Ascending aorta (tissue), 2 donors: ENCODE results near the gene ZIC4. TPM values are rescaled to one million over a fixed set of nuclear protein-coding genes. Genes with fewer than 3 reads are reported as not detected.

Experiments
- DNase-seq, 2 donors: peaks; one replicate each; pipeline ENCODE4 v3.0.0-alpha.2; 2019; ENCODE audit warnings: low spot score in 2 of 2
- H3K27ac ChIP-seq, 2 donors: fragments of 200-600 bp; sonication (generic); one replicate each; pipeline ENCODE4 v1.5.1; 2016 to 2017; ENCODE audit warnings: mild to moderate bottlenecking in 1 of 2
- H3K27me3 ChIP-seq: fragments of 200-600 bp; sonication (generic); one replicate; pipeline ENCODE4 v1.5.1; 2017
- H3K36me3 ChIP-seq, 2 donors: fragments of 200-600 bp; sonication (generic); one replicate each; pipeline ENCODE4 v1.5.1; 2016
- H3K4me1 ChIP-seq, 2 donors: fragments of 200-600 bp; sonication (generic); one replicate each; pipeline ENCODE4 v1.5.1; 2016 to 2017; ENCODE audit warnings: mild to moderate bottlenecking in 1 of 2
- H3K4me3 ChIP-seq, 2 donors: fragments of 200-600 bp; sonication (generic); one replicate each; pipeline ENCODE4 v1.5.1; 2016 to 2017; ENCODE audit warnings: mild to moderate bottlenecking in 1 of 2
- H3K9me3 ChIP-seq, 2 donors: fragments of 200-600 bp; sonication (generic); one replicate each; pipeline ENCODE4 v1.5.1; 2016
- intact Hi-C: fragments of 100-400 bp; cut with DNase I; formaldehyde crosslinking; loops from one replicate; pipeline ENCODE4 v1.15.1; 2023
- total RNA-seq: library from RNA; depleted of rRNA; stranded (reverse); fragments of >200 nt; gene quantifications from one replicate; pipeline ENCODE4 v1.1.0, GENCODE V29; 2016
- TF ChIP-seq, protein P1 (sequence below), 3 experiments: fragments of 200-600 bp in 2 of 3; fragments of 450-650 bp in 1 of 3; sonication (generic) in 2 of 3; IDR thresholded peaks; one replicate each; pipeline ENCODE4 v1.5.1; 2016 to 2019; ENCODE audit warnings: antibody characterized with exemption in 3 of 3, mild to moderate bottlenecking in 1 of 3, moderate library complexity in 1 of 3

The ZIC4 gene
- total RNA-seq, 1 donor from 2014 or later, result not detected

DNA sequence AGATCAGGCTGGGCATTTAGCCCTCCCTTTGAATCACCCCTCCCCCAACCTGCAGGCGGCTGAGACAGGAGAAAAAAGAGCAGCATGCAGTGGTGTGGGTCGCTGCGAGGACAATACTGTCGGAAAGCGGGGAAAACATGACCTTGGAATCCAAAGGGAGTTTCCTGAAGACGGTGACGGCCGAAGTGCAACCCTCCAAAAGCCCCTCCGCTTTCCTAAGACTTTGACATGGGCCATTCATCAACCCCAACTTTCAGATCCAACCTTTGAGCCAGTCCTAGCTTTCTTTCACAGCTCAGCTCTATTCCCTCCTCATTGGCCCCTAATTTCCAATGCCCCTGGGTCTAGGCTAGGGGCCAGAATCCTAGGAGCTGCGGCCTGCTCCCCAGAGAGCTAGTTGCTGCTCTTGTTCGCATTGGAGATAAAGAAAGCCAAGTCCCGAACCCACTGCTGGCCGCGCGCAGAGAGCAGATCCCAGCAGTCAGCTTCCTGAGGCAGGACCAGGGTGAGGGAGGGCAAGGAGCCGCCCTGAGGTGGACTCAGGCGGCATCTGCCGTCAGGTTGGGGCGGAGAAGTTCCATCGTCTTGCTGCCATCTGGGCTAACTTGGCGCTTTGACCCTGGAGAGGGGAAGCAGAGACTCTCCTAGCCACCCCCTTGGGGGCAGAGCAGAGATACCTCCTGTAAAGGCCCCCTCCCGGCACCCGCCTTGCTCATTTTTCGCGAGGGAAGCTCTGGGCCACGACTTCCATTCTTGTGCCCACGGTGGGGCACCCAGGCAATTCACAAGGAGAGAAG lies 914 bp downstream of the ZIC4 start:
- H3K4me1 ChIP-seq, result peaks cover 5 to 9% of the 10 kb centered on the region in 2 donors
- intact Hi-C loops, result no loop called here
- peaks cover 40% of the 10 kb centered on the region for H3K27me3 ChIP-seq
- no peak for DNase-seq
- TF ChIP-seq, protein P1, sequence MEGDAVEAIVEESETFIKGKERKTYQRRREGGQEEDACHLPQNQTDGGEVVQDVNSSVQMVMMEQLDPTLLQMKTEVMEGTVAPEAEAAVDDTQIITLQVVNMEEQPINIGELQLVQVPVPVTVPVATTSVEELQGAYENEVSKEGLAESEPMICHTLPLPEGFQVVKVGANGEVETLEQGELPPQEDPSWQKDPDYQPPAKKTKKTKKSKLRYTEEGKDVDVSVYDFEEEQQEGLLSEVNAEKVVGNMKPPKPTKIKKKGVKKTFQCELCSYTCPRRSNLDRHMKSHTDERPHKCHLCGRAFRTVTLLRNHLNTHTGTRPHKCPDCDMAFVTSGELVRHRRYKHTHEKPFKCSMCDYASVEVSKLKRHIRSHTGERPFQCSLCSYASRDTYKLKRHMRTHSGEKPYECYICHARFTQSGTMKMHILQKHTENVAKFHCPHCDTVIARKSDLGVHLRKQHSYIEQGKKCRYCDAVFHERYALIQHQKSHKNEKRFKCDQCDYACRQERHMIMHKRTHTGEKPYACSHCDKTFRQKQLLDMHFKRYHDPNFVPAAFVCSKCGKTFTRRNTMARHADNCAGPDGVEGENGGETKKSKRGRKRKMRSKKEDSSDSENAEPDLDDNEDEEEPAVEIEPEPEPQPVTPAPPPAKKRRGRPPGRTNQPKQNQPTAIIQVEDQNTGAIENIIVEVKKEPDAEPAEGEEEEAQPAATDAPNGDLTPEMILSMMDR (IDR thresholded peaks at IDR 0.05), result no peak
- no peak overlapping the region for H3K4me3 ChIP-seq
- no peaks in the 10 kb centered on the region for H3K36me3 ChIP-seq
- no peak overlapping the region for H3K27ac ChIP-seq
- H3K9me3 ChIP-seq, result no peaks in the 10 kb centered on the region

DNA sequence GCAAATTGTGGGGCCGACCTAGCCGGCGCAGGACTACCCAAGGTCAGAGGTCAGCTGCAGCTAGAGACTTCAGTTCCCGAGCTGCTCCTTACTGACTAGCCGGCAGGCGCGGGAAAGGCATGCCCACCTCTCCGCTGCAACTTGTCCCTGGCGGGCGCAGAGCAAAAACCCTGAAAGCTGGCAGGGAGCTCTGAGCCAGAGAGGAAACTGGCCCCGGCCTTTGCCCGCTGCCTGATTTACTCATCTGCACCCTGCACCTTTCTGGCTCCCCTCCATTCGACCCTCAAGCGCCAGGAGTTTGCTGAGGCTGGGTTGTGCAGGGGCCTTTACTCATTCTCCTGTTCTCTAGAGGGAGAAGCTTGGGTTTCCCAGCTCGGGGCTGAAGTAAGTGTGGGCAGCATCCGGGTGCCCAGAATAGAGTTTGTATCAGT lies 1.5 kb downstream of the ZIC4 start:
- intact Hi-C loops, result no loop called here
- Histone ChIP-seq H3K4me3 (no peak overlapping the region), H3K27ac (no peak overlapping the region), H3K4me1 (peaks cover 0 to 3% of the 10 kb centered on the region in 2 donors), H3K9me3 (no peaks in the 10 kb centered on the region), H3K36me3 (no peaks in the 10 kb centered on the region), H3K27me3 (peaks cover 34% of the 10 kb centered on the region)
- DNase-seq, result no peak
- TF ChIP-seq, protein P1 (IDR thresholded peaks at IDR 0.05), result no peak

DNA sequence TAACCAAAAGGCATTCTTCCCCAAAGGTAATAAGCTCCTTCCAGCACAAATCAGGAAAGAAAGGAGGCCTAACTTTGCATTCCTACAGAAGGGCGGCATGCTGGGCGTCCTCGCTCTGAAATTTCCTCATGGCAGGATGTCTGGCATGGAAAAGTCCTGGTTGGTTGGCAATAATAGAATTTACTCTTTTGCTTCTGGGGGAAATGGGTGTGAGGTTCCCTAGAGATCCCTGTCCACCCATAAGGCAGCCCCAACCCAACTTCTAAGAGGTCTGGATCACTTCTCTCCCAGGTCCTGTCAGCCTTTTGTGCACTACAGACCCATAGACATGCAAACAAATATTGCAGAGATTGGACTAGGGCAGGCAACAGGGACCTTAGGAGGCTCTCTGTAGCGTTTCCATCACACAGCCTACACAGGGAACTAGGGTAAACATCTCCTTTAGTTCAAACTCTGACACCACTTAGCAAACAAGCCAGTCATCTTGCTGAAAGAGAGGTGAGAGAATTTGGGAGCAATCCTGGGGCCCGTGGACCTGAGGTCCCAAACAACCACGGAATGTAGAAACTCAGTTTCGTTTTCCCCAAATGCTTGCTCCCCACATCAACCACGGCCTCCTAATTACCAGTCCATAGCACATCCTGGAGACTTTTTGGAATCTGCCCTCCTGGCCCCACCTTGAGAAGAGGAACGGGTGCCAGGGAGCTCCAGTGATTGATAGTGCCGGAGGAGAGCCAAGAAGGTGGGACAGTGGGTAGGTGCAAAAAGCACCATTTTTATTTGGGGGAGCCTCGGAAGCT lies 2.1 kb downstream of the ZIC4 start:
- H3K4me3 ChIP-seq, result no peak overlapping the region
- no peak overlapping the region for H3K27ac ChIP-seq
- no peaks in the 10 kb centered on the region for H3K9me3 ChIP-seq
- intact Hi-C loops, result no loop called here
- H3K4me1 ChIP-seq, result no peaks in the 10 kb centered on the region
- TF ChIP-seq, protein P1 (IDR thresholded peaks at IDR 0.05), result no peak
- no peak for DNase-seq
- peaks cover 29% of the 10 kb centered on the region for H3K27me3 ChIP-seq
- no peaks in the 10 kb centered on the region for H3K36me3 ChIP-seq

DNA sequence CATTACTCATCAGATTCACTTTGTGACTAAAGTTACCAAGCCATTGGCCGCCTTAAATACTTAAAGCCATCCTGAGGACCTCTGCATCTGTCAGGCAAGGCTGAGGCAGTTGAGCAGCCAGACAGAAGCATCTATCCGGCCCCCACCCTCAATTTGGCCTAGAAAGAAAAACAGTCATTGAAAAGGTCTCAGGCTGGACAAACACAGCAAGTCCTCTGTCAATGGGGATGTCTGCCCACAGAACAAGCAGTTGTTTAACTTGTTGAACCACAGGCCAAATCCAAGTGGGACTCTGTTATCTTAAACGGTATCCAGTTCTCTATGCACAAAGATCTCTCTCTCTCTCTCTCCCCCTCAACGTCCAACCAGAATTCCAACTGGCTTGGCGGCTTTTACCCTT lies 2.8 kb downstream of the ZIC4 start:
- Histone ChIP-seq H3K36me3 (no peaks in the 10 kb centered on the region), H3K9me3 (no peaks in the 10 kb centered on the region), H3K27me3 (peaks cover 29% of the 10 kb centered on the region), H3K27ac (no peak overlapping the region), H3K4me1 (no peaks in the 10 kb centered on the region), H3K4me3 (no peak overlapping the region)
- TF ChIP-seq, protein P1 (IDR thresholded peaks at IDR 0.05), result no peak
- no peak for DNase-seq
- intact Hi-C loops, result no loop called here

DNA sequence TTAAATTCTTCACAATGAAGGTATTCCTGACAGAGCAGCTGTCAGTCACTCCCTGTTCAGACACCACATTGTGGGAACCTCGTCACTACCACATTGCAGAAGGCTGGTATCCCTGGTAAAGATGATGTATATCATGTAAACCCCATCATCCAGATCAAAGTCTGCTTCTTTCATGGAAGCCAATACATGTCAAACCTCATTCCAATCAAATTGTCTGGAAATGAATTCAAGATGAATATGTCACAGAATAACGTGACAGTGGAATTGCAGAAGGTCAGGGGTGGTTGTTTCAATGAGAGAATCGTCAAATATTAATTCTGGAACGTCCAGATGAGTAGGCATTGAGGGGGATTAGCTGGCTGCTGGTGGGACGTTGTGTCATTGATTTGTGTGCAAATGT lies 4.2 kb downstream of the ZIC4 start:
- Histone ChIP-seq H3K27ac (no peak overlapping the region), H3K4me1 (no peaks in the 10 kb centered on the region), H3K4me3 (no peak overlapping the region), H3K9me3 (no peaks in the 10 kb centered on the region), H3K27me3 (peaks cover 17% of the 10 kb centered on the region), H3K36me3 (no peaks in the 10 kb centered on the region)
- intact Hi-C loops, result no loop called here
- no peak for DNase-seq
- TF ChIP-seq, protein P1 (IDR thresholded peaks at IDR 0.05), result no peak
